IMR-90 (cell line): ENCODE data around the gene S100A2. TPM values are rescaled to one million over a fixed set of nuclear protein-coding genes. Genes with fewer than 3 reads are reported as not detected.

Experiments used
- ATAC-seq: fragments of 200-7000 bp; cut with Tn5 transposase; 2 replicates; pipeline ENCODE4 v1.9.1; 2020; ENCODE audit warnings: low read depth, mild to moderate bottlenecking, moderate library complexity
- BruUV-seq: library from RNA; stranded (reverse); fragments of 400-500 nt; replicated peaks from 2 replicates; lab custom pipeline; 2021; lab: Mats Ljungman, UMichigan
- CTCF ChIA-PET: fragments of 300-600 bp; formaldehyde crosslinking; extraction: SDS; loops from one replicate; lab custom pipeline; 2021; ENCODE audit warnings: antibody characterized with exemption; lab: Yijun Ruan, JAX
- POLR2A ChIA-PET: fragments of 300-600 bp; sonication (Branson Sonifier 250); formaldehyde crosslinking; loops from one replicate; lab custom pipeline; 2022; ENCODE audit warnings: antibody characterized with exemption; ENCODE audit not compliant: unreplicated experiment; lab: Charles Lee
- DNase-seq: peaks from one replicate; pipeline ENCODE4 v3.0.0; 2013
- H2AFZ ChIP-seq: replicated peaks from 2 replicates; pipeline ENCODE3; 2013; ENCODE audit warnings: low read length, mild to moderate bottlenecking; ENCODE audit not compliant: poor library complexity
- H2AK5ac ChIP-seq: 2 replicates; pipeline ENCODE4 v1.6.1; 2013; ENCODE audit warnings: low read depth, low read length, inconsistent platforms
- H2AK9ac ChIP-seq: replicated peaks from 2 replicates; pipeline ENCODE3; 2013; ENCODE audit warnings: mild to moderate bottlenecking, low read depth, low read length, moderate library complexity; ENCODE audit not compliant: poor library complexity
- H2BK120ac ChIP-seq: 2 replicates; pipeline ENCODE4 v1.6.1; 2013; ENCODE audit warnings: low read depth, low read length, inconsistent platforms
- H2BK15ac ChIP-seq: 3 replicates; pipeline ENCODE4 v1.6.1; 2013; ENCODE audit warnings: low read depth, low read length, inconsistent platforms
- H2BK20ac ChIP-seq: 2 replicates; pipeline ENCODE4 v1.6.1; 2013; ENCODE audit warnings: low read depth, mild to moderate bottlenecking, inconsistent platforms, low read length, moderate library complexity
- H2BK5ac ChIP-seq: 2 replicates; pipeline ENCODE4 v1.6.1; 2013; ENCODE audit warnings: mild to moderate bottlenecking, low read depth, low read length, inconsistent platforms; ENCODE audit not compliant: poor library complexity, severe bottlenecking
- H3K14ac ChIP-seq: replicated peaks from 2 replicates; pipeline ENCODE4 v1.6.1; 2013; ENCODE audit warnings: low read depth, low read length, inconsistent platforms
- H3K18ac ChIP-seq: 2 replicates; pipeline ENCODE4 v1.6.1; 2013; ENCODE audit warnings: low read depth, low read length, control low read depth
- H3K23ac ChIP-seq: 2 replicates; pipeline ENCODE4 v1.6.1; 2013; ENCODE audit warnings: low read depth, low read length, inconsistent platforms
- H3K27ac ChIP-seq: 2 replicates; pipeline ENCODE4 v1.5.1; 2013; ENCODE audit warnings: mild to moderate bottlenecking, control low read depth, low read length; ENCODE audit not compliant: insufficient read depth
- H3K27me3 ChIP-seq: 2 replicates; pipeline ENCODE4 v1.6.1; 2013; ENCODE audit warnings: low read length; ENCODE audit not compliant: control insufficient read depth, insufficient read depth
- H3K36me3 ChIP-seq: 2 replicates; pipeline ENCODE4 v1.6.1; 2013; ENCODE audit warnings: low read length, mixed read lengths; ENCODE audit not compliant: control insufficient read depth, insufficient read depth
- H3K4ac ChIP-seq: 2 replicates; pipeline ENCODE4 v1.6.1; 2013; ENCODE audit warnings: low read depth, low read length, inconsistent platforms
- H3K4me1 ChIP-seq: 2 replicates; pipeline ENCODE4 v1.6.1; 2013; ENCODE audit warnings: low read length, mixed read lengths; ENCODE audit not compliant: control insufficient read depth, insufficient read depth
- H3K4me2 ChIP-seq: 2 replicates; pipeline ENCODE4 v1.6.1; 2013; ENCODE audit warnings: low read depth, mild to moderate bottlenecking, control low read depth, low read length, moderate library complexity
- H3K4me3 ChIP-seq: 2 replicates; pipeline ENCODE4 v1.5.1; 2013; ENCODE audit warnings: low read depth, mild to moderate bottlenecking, control low read depth, low read length, moderate library complexity; ENCODE audit not compliant: insufficient read depth
- H3K56ac ChIP-seq: 2 replicates; pipeline ENCODE4 v1.6.1; 2013; ENCODE audit warnings: low read length, inconsistent platforms; ENCODE audit not compliant: insufficient read depth; ENCODE audit errors: extremely low read depth
- H3K79me1 ChIP-seq, 2 experiments: 2 replicates each; pipeline ENCODE4 v1.6.1; 2013; ENCODE audit warnings: low read length in 2 of 2, inconsistent platforms in 1 of 2, low read depth in 1 of 2
- H3K9ac ChIP-seq: 2 replicates; pipeline ENCODE4 v1.6.1; 2013; ENCODE audit warnings: low read depth, low read length, control low read depth
- H3K9me1 ChIP-seq: 2 replicates; pipeline ENCODE4 v1.6.1; 2013; ENCODE audit warnings: low read length, inconsistent platforms; ENCODE audit not compliant: insufficient read depth
- H3K9me3 ChIP-seq: 2 replicates; pipeline ENCODE4 v1.6.1; 2013; ENCODE audit warnings: low read length; ENCODE audit not compliant: control insufficient read depth, insufficient read depth
- H4K20me1 ChIP-seq: 2 replicates; pipeline ENCODE4 v1.6.1; 2013; ENCODE audit warnings: low read length, inconsistent platforms; ENCODE audit not compliant: insufficient read depth
- H4K5ac ChIP-seq: 2 replicates; pipeline ENCODE4 v1.6.1; 2013; ENCODE audit warnings: mild to moderate bottlenecking, low read depth, low read length, control low read depth
- H4K8ac ChIP-seq, 2 experiments: 2 replicates each; pipeline ENCODE4 v1.6.1; 2013; ENCODE audit warnings: low read depth in 2 of 2, low read length in 2 of 2, control low read depth in 1 of 2, inconsistent platforms in 1 of 2
- H4K91ac ChIP-seq: 2 replicates; pipeline ENCODE4 v1.6.1; 2013; ENCODE audit warnings: low read depth, low read length, inconsistent platforms; ENCODE audit not compliant: insufficient read depth
- BHLHE40 ChIP-seq: fragments of 150-350 bp; IDR thresholded peaks from 2 replicates; pipeline ENCODE4 v1.6.1; 2016; ENCODE audit warnings: mild to moderate bottlenecking, low read depth, low read length
- CEBPB ChIP-seq: IDR thresholded peaks from 2 replicates; pipeline ENCODE4 v1.6.1; 2012; ENCODE audit warnings: low read depth, low read length, improper control_type of control experiment
- CHD1 ChIP-seq: IDR thresholded peaks from 2 replicates; pipeline ENCODE4 v1.6.1; 2012; ENCODE audit warnings: low read depth, low read length, improper control_type of control experiment
- FOS ChIP-seq: fragments of 150-350 bp; IDR thresholded peaks from 2 replicates; pipeline ENCODE4 v1.6.1; 2016; ENCODE audit warnings: low read depth, low read length
- MAFK ChIP-seq: IDR thresholded peaks from 2 replicates; pipeline ENCODE4 v1.6.1; 2012; ENCODE audit warnings: low read depth, low read length, improper control_type of control experiment
- MAZ ChIP-seq: IDR thresholded peaks from 2 replicates; pipeline ENCODE4 v1.6.1; 2012; ENCODE audit warnings: low read depth, mild to moderate bottlenecking, low read length, improper control_type of control experiment, moderate library complexity, borderline replicate concordance
- MXI1 ChIP-seq: IDR thresholded peaks from 2 replicates; pipeline ENCODE4 v1.6.1; 2012; ENCODE audit warnings: low read depth, mild to moderate bottlenecking, low read length, moderate library complexity, borderline replicate concordance
- NFE2L2 ChIP-seq: fragments of 150-350 bp; IDR thresholded peaks from 2 replicates; pipeline ENCODE4 v1.6.1; 2016; ENCODE audit warnings: low read depth, mild to moderate bottlenecking, low read length
- POLR2A ChIP-seq: IDR thresholded peaks from 2 replicates; pipeline ENCODE4 v1.6.1; 2012; ENCODE audit warnings: mild to moderate bottlenecking, low read depth, low read length
- RAD21 ChIP-seq: IDR thresholded peaks from 2 replicates; pipeline ENCODE4 v1.6.1; 2012; ENCODE audit warnings: low read length, improper control_type of control experiment
- RCOR1 ChIP-seq: IDR thresholded peaks from 2 replicates; pipeline ENCODE4 v1.6.1; 2012; ENCODE audit warnings: mild to moderate bottlenecking, low read length, improper control_type of control experiment; ENCODE audit not compliant: insufficient replicate concordance
- RFX5 ChIP-seq: IDR thresholded peaks from 2 replicates; pipeline ENCODE4 v1.8.0; 2012; ENCODE audit warnings: low read depth, mild to moderate bottlenecking, low read length, moderate library complexity
- SMC3 ChIP-seq: fragments of 150-350 bp; IDR thresholded peaks from 2 replicates; pipeline ENCODE4 v1.6.1; 2016; ENCODE audit warnings: low read depth, mild to moderate bottlenecking, antibody characterized with exemption, low read length, moderate library complexity
- WGBS, 2 experiments: methylation state at CpG; one replicate each; pipeline versions ENCODE4 v1.1.5 to v1.1.7; 2013; ENCODE audit warnings: missing lambda C conversion rate in 2 of 2; ENCODE audit not compliant: insufficient read length in 1 of 2; ENCODE audit errors: extremely low coverage in 2 of 2; 5-methylcytosine and 5-hydroxymethylcytosine counted together
- dilution Hi-C: fragments of 300-500 bp; cut with HindIII; formaldehyde crosslinking; loops from one replicate; pipeline ENCODE4 v1.14.3; 2018; ENCODE audit warnings: low sequenced_read_pairs; ENCODE audit not compliant: unreplicated experiment
- in situ Hi-C: fragments of 300-500 bp; cut with MboI; formaldehyde crosslinking; loops from 3 replicates; pipeline ENCODE4 v1.14.3; 2019; ENCODE audit warnings: low sequenced_read_pairs, inconsistent platforms, mixed read lengths
- intact Hi-C: fragments of 100-400 bp; cut with micrococcal nuclease; formaldehyde crosslinking; loops from 2 replicates; pipeline ENCODE4 v1.10.0; 2022
- polyA plus RNA-seq, 3 experiments: library from polyadenylated mRNA; depleted of rRNA; stranded (reverse); fragments of >200 nt; gene quantifications; 2 replicates each; pipeline ENCODE4 v1.2.3, GENCODE V29; 2012; ENCODE audit warnings: low replicate concordance in 1 of 3
- total RNA-seq: library from RNA; depleted of rRNA; stranded (reverse); fragments of >200 nt; gene quantifications from 2 replicates; pipeline ENCODE4 v1.2.3, GENCODE V29; 2012
- TF ChIP-seq, protein P1 (sequence below): fragments of 150-350 bp; IDR thresholded peaks from 2 replicates; pipeline ENCODE4 v1.6.1; 2016; ENCODE audit warnings: low read depth, mild to moderate bottlenecking, low read length, moderate library complexity, borderline replicate concordance
- TF ChIP-seq, protein P2 (sequence below): fragments of 150-350 bp; IDR thresholded peaks from 2 replicates; pipeline ENCODE4 v1.6.1; 2017; ENCODE audit warnings: mild to moderate bottlenecking, antibody characterized with exemption, low read length, low read depth
- TF ChIP-seq, protein P3 (sequence below): conservative IDR thresholded peaks from 2 replicates; pipeline ENCODE4 v1.5.1; 2012; ENCODE audit warnings: mild to moderate bottlenecking, low read depth, low read length, improper control_type of control experiment

Gene S100A2
- total and polyA plus RNA-seq, 2 of the 4 experiments (the other 2 are of a cell fraction), result 3.6 to 7.9 TPM

DNA sequence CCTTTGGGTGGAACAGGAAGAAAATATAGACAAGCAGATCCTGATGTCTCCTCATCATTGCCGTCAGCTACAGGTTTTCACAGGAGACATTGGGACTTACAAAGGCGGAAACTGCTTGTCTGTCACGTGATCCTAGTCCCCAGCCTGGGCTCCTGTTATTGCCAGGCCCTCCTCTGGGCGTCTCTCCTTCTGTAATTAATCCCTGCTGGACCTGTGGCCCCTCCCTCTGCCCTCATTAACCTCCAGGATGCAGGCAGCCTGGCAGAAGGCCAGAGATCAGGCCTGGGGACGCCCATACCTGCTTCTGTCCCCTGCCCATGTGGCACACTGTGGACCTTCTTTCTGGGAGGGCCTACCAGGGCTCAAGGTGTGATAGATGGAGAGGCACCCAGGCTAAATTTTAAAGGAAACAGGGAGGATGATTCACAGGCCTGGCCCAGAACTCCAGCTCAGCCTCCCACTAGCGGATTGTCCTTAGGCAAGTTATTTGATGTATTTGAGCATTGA, 27.3 kb downstream of the S100A2 start:
- no peak overlapping the region for H3K14ac ChIP-seq
- ATAC-seq (no peak), DNase-seq (peak; percentile 43)
- H4K91ac ChIP-seq, result no peak overlapping the region
- no peak overlapping the region for H2BK120ac ChIP-seq
- no peak overlapping the region for H3K27ac ChIP-seq
- no peak overlapping the region for H3K18ac ChIP-seq
- 60% methylated on average over 2 of the region's 6 CpGs; no CpG with 5 or more reads in 1 of the 2 experiments for WGBS, 2 experiments
- POLR2A ChIA-PET, result interaction anchor here (0.6 kb wide), 1 partner anchor 26 kb away, joined by 5 read pairs; no protein-coding TSS in a partner anchor
- peaks cover 18% of the 10 kb centered on the region for H4K20me1 ChIP-seq
- peak overlapping the region; percentile 18 for H2AK9ac ChIP-seq
- no peak overlapping the region for H3K23ac ChIP-seq
- no peak overlapping the region for H2BK5ac ChIP-seq
- H3K4me2 ChIP-seq, result no peak overlapping the region
- CTCF ChIA-PET, result interaction anchor here (1.1 kb wide), 1 partner anchor 34 kb away, joined by 3 read pairs; no protein-coding TSS in a partner anchor
- peak overlapping the region; percentile 35 for H2AK5ac ChIP-seq
- H2BK20ac ChIP-seq, result peak overlapping the region; percentile 35; the same call in 1 of the 2 replicates
- no TSS peak for BruUV-seq
- peak overlapping the region; percentile 74 for H2AFZ ChIP-seq
- peaks cover 26% of the 10 kb centered on the region for H3K4me1 ChIP-seq
- no peak overlapping the region for H4K5ac ChIP-seq
- no peak overlapping the region for H2BK15ac ChIP-seq
- H3K9me3 ChIP-seq, result no peaks in the 10 kb centered on the region
- TF ChIP-seq BHLHE40 (no peak), POLR2A (no peak), MAZ (no peak), MAFK (no peak), FOS (no peak), RCOR1 (no peak), MXI1 (no peak), SMC3 (no peak), RFX5 (no peak), RAD21 (no peak), CEBPB (no peak), NFE2L2 (no peak), CHD1 (no peak)
- TF ChIP-seq, protein P1, sequence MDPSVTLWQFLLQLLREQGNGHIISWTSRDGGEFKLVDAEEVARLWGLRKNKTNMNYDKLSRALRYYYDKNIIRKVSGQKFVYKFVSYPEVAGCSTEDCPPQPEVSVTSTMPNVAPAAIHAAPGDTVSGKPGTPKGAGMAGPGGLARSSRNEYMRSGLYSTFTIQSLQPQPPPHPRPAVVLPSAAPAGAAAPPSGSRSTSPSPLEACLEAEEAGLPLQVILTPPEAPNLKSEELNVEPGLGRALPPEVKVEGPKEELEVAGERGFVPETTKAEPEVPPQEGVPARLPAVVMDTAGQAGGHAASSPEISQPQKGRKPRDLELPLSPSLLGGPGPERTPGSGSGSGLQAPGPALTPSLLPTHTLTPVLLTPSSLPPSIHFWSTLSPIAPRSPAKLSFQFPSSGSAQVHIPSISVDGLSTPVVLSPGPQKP, result no peak
- TF ChIP-seq, protein P2, sequence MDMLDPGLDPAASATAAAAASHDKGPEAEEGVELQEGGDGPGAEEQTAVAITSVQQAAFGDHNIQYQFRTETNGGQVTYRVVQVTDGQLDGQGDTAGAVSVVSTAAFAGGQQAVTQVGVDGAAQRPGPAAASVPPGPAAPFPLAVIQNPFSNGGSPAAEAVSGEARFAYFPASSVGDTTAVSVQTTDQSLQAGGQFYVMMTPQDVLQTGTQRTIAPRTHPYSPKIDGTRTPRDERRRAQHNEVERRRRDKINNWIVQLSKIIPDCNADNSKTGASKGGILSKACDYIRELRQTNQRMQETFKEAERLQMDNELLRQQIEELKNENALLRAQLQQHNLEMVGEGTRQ, result no peak
- TF ChIP-seq, protein P3, sequence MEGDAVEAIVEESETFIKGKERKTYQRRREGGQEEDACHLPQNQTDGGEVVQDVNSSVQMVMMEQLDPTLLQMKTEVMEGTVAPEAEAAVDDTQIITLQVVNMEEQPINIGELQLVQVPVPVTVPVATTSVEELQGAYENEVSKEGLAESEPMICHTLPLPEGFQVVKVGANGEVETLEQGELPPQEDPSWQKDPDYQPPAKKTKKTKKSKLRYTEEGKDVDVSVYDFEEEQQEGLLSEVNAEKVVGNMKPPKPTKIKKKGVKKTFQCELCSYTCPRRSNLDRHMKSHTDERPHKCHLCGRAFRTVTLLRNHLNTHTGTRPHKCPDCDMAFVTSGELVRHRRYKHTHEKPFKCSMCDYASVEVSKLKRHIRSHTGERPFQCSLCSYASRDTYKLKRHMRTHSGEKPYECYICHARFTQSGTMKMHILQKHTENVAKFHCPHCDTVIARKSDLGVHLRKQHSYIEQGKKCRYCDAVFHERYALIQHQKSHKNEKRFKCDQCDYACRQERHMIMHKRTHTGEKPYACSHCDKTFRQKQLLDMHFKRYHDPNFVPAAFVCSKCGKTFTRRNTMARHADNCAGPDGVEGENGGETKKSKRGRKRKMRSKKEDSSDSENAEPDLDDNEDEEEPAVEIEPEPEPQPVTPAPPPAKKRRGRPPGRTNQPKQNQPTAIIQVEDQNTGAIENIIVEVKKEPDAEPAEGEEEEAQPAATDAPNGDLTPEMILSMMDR, result no peak
- no peak overlapping the region for H3K9ac ChIP-seq
- peak overlapping the region; percentile 23; the same call in 1 of the 2 replicates for H3K4ac ChIP-seq
- peaks cover 5 to 46% of the 10 kb centered on the region in 2 experiments; a peak in 3 of 4 replicates for H3K79me1 ChIP-seq
- intact Hi-C loops, result no loop called here
- H3K56ac ChIP-seq, result no peak overlapping the region
- H3K4me3 ChIP-seq, result no peak overlapping the region
- dilution Hi-C loops, result no loop called here
- in situ Hi-C loops, result loop anchor here (25.0 kb wide), 1 partner anchor 424 kb away; the partner anchor contains the start of genes CREB3L4, CRTC2 and SLC39A1
- H4K8ac ChIP-seq, result no peak overlapping the region
- H3K27me3 ChIP-seq, result no peaks in the 10 kb centered on the region
- peaks cover 39% of the 10 kb centered on the region for H3K9me1 ChIP-seq
- H3K36me3 ChIP-seq, result peaks cover 11% of the 10 kb centered on the region
